GM12891 (cell line): ENCODE data around the gene HSPB2.

Experiments
- PAX5 ChIP-seq: IDR thresholded peaks from 2 replicates; pipeline ENCODE4 v1.6.1; 2011; ENCODE audit warnings: low read length, moderate library complexity, mild to moderate bottlenecking; ENCODE audit not compliant: insufficient read depth, severe bottlenecking
- POLR2A ChIP-seq: IDR thresholded peaks from 2 replicates; pipeline ENCODE4 v1.6.1; 2011; ENCODE audit warnings: low read depth, low read length, control low read depth
- POLR2AphosphoS5 ChIP-seq: IDR thresholded peaks from 2 replicates; pipeline ENCODE4 v1.6.1; 2011; ENCODE audit warnings: low read depth, low read length, control low read depth
- POU2F2 ChIP-seq: IDR thresholded peaks from 2 replicates; pipeline ENCODE4 v1.6.1; 2011; ENCODE audit warnings: low read depth, mild to moderate bottlenecking, control low read depth, low read length, moderate library complexity
- SPI1 ChIP-seq: IDR thresholded peaks from 2 replicates; pipeline ENCODE4 v1.6.1; 2011; ENCODE audit warnings: low read depth, low read length, control low read depth
- TAF1 ChIP-seq: IDR thresholded peaks from 2 replicates; pipeline ENCODE4 v1.6.1; 2011; ENCODE audit warnings: low read depth, low read length, control low read depth

GRCh38 chr11:111947143-111947542 lies 34.6 kb downstream of the HSPB2 start:
- TF ChIP-seq POLR2A = no peak
- no peak for TF ChIP-seq POLR2AphosphoS5
- TF ChIP-seq TAF1 = no peak
- TF ChIP-seq PAX5 = no peak
- TF ChIP-seq SPI1 = peak; percentile 67
- no peak for TF ChIP-seq POU2F2
